Lower lobe of right lung (tissue), 2 donors: ENCODE data around the gene UMODL1. TPM values are rescaled to one million over a fixed set of nuclear protein-coding genes. Genes with fewer than 3 reads are reported as not detected.

Source experiments
- ATAC-seq, 2 donors: fragments of 200-7000 bp; cut with Tn5 transposase; one replicate each; pipeline ENCODE4 v1.9.1; 2020 to 2022; ENCODE audit warnings: mild to moderate bottlenecking in 2 of 2, moderate library complexity in 2 of 2
- DNase-seq: peaks from one replicate; pipeline ENCODE4 v3.0.0-alpha.2; 2020
- H3K27ac ChIP-seq: fragments of 200-600 bp; one replicate; pipeline ENCODE4 v1.8.0; 2022
- H3K27me3 ChIP-seq: fragments of 200-600 bp; one replicate; pipeline ENCODE4 v1.8.0; 2022; ENCODE audit warnings: low read depth
- H3K36me3 ChIP-seq: fragments of 200-600 bp; one replicate; pipeline ENCODE4 v1.8.0; 2022; ENCODE audit warnings: mild to moderate bottlenecking
- H3K4me1 ChIP-seq: fragments of 200-600 bp; one replicate; pipeline ENCODE4 v1.8.0; 2022
- H3K4me3 ChIP-seq: fragments of 200-600 bp; one replicate; pipeline ENCODE4 v1.8.0; 2022; ENCODE audit warnings: mild to moderate bottlenecking
- H3K9me3 ChIP-seq: fragments of 200-600 bp; one replicate; pipeline ENCODE4 v1.8.0; 2022
- CTCF ChIP-seq: fragments of 200-600 bp; IDR thresholded peaks from one replicate; pipeline ENCODE4 v1.8.0; 2022; ENCODE audit warnings: antibody characterized with exemption, mild to moderate bottlenecking
- intact Hi-C: fragments of 100-400 bp; cut with DNase I; formaldehyde crosslinking; loops from one replicate; pipeline ENCODE4 v1.11.0; 2022
- total RNA-seq: library from RNA; stranded (reverse); fragmentation: NEBNext Ultra II Directional; extraction: Animal tissue kit (Norgen Biotek cat#: 25700); gene quantifications from one replicate; pipeline ENCODE4 v1.2.1, GENCODE V29; 2021
- donor health status: DM: no; HTN: yes; CAD: no; lungs with severe emphysema.

The UMODL1 gene
- total RNA-seq, 1 donor from 2014 or later = 0.50 TPM

- Histone ChIP-seq H3K4me3 (no peak overlapping the region), H3K4me1 (peaks cover 19% of the 10 kb centered on the region), H3K27me3 (peaks cover 35% of the 10 kb centered on the region), H3K9me3 (no peaks in the 10 kb centered on the region), H3K36me3 (no peaks in the 10 kb centered on the region), H3K27ac (no peak overlapping the region)
- peak in 1 of 2 donors; percentile 44 for ATAC-seq
- intact Hi-C loops = no loop called here
- DNase-seq = no peak
- no peak for TF ChIP-seq CTCF
Observed at GRCh38 chr21:42120101-42120902, 49.2 kb downstream of the UMODL1 start.

- no peak for ATAC-seq
- H3K27me3 ChIP-seq = peaks cover 35% of the 10 kb centered on the region
Observed at GRCh38 chr21:42120903-42121535, 49.9 kb downstream of the UMODL1 start.

GRCh38 chr21:42121794-42122193 is 50.7 kb downstream of the UMODL1 start:
- no peaks in the 10 kb centered on the region for H3K36me3 ChIP-seq
- no peak for TF ChIP-seq CTCF
- H3K9me3 ChIP-seq = no peaks in the 10 kb centered on the region
- H3K4me3 ChIP-seq = no peak overlapping the region
- ATAC-seq (no peak), DNase-seq (no peak)
- H3K27me3 ChIP-seq = peaks cover 35% of the 10 kb centered on the region
- H3K27ac ChIP-seq = no peak overlapping the region
- intact Hi-C loops = no loop called here
- peaks cover 24% of the 10 kb centered on the region for H3K4me1 ChIP-seq

More at GRCh38 chr21:42120903-42121535, 49.9 kb downstream of the UMODL1 start:
- intact Hi-C loops = no loop called here
- no peaks in the 10 kb centered on the region for H3K36me3 ChIP-seq
- no peak for DNase-seq
- no peak for TF ChIP-seq CTCF
- H3K9me3 ChIP-seq = no peaks in the 10 kb centered on the region
- no peak overlapping the region for H3K4me3 ChIP-seq
- H3K27ac ChIP-seq = no peak overlapping the region
- H3K4me1 ChIP-seq = peaks cover 24% of the 10 kb centered on the region

- no peak for TF ChIP-seq CTCF
- H3K27ac ChIP-seq = no peak overlapping the region
- no peak overlapping the region for H3K4me3 ChIP-seq
- no peaks in the 10 kb centered on the region for H3K9me3 ChIP-seq
- intact Hi-C loops = no loop called here
- ATAC-seq = no peak
- peaks cover 18% of the 10 kb centered on the region for H3K4me1 ChIP-seq
- H3K36me3 ChIP-seq = no peaks in the 10 kb centered on the region
- peaks cover 35% of the 10 kb centered on the region for H3K27me3 ChIP-seq
- no peak for DNase-seq
Observed at GRCh38 chr21:42122398-42122797, 51.3 kb downstream of the UMODL1 start.

GRCh38 chr21:42122808-42123207 is 51.7 kb downstream of the UMODL1 start:
- ATAC-seq = no peak
- TF ChIP-seq CTCF = no peak
- Histone ChIP-seq H3K27me3 (peaks cover 35% of the 10 kb centered on the region), H3K27ac (no peak overlapping the region), H3K4me1 (peaks cover 15% of the 10 kb centered on the region), H3K4me3 (no peak overlapping the region), H3K9me3 (no peaks in the 10 kb centered on the region), H3K36me3 (no peaks in the 10 kb centered on the region)
- no peak for DNase-seq
- intact Hi-C loops = no loop called here
